ENCODE results near the gene ACP1. TPM values are rescaled to one million over a fixed set of nuclear protein-coding genes. Genes with fewer than 3 reads are reported as not detected.

ACP1 gene
- total RNA-seq, 1 experiment from 2014 or later: 132 TPM

DNA sequence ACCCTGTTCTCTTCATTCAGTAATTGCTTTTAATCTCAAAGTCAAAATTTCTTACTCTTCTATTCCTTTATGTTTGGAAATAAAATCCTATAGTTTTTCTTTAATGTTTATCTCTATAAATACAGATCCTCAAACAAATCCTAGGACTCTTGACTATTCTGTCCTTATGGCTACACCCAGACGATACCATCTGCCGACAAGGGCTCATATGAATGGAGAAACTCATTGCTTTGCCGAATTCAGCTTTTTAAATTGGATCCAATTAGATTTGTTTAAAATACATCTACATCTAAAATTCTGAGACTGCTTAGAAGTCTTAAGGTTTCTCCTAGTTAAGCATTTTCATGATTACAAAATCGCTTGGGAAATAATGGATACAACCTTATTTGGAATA, 14.2 kb downstream of the ACP1 start:
- H3K9me3 Mint-ChIP-seq (ENCODE audit: unreplicated experiment): no peaks in the 10 kb centered on the region

DNA sequence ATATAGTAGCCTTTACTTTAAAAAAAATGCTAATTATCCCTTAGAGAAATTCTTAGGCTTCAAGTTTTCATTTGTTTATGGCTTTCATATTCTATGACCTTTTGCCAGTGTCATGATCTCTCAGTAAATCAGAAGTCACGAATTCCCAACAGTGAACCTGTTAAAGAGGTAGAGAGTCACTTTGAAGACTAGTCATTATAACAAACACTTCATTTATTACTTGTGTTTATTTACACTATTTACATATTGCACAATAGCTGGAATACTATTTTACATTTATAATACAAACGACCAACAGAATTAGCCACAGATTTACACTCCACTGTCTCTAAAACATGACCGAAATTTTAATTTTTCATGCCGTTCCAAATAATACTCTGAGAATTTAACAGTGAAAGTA, 14.6 kb downstream of the ACP1 start:
- Mint-ChIP-seq H3K4me3 (ENCODE audit: unreplicated experiment) (no peak overlapping the region), H3K27me3 (ENCODE audit: insufficient read depth, unreplicated experiment) (no peaks in the 10 kb centered on the region), H3K4me1 (ENCODE audit: insufficient read depth, unreplicated experiment) (no peaks in the 10 kb centered on the region), H3K9me3 (ENCODE audit: unreplicated experiment) (no peaks in the 10 kb centered on the region), H3K27ac (ENCODE audit: low read depth, unreplicated experiment) (no peak overlapping the region), H3K36me3 (ENCODE audit: insufficient read depth, unreplicated experiment) (peaks cover 70% of the 10 kb centered on the region)
- CTCF ChIA-PET: no interaction called here
- POLR2A ChIA-PET: no interaction called here
- TF ChIP-seq, protein P1, sequence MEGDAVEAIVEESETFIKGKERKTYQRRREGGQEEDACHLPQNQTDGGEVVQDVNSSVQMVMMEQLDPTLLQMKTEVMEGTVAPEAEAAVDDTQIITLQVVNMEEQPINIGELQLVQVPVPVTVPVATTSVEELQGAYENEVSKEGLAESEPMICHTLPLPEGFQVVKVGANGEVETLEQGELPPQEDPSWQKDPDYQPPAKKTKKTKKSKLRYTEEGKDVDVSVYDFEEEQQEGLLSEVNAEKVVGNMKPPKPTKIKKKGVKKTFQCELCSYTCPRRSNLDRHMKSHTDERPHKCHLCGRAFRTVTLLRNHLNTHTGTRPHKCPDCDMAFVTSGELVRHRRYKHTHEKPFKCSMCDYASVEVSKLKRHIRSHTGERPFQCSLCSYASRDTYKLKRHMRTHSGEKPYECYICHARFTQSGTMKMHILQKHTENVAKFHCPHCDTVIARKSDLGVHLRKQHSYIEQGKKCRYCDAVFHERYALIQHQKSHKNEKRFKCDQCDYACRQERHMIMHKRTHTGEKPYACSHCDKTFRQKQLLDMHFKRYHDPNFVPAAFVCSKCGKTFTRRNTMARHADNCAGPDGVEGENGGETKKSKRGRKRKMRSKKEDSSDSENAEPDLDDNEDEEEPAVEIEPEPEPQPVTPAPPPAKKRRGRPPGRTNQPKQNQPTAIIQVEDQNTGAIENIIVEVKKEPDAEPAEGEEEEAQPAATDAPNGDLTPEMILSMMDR (IDR thresholded peaks at IDR 0.05; ENCODE audit: unreplicated experiment): no peak
- intact Hi-C loops (cut with micrococcal nuclease): no loop called here
- DNase-seq (ENCODE audit: unreplicated experiment): no peak
- BruUV-seq (replicated peaks): no TSS peak

More for the DNA sequence above, 14.2 kb downstream of the ACP1 start:
- H3K36me3 Mint-ChIP-seq (ENCODE audit: insufficient read depth, unreplicated experiment): peaks cover 75% of the 10 kb centered on the region
- H3K4me3 Mint-ChIP-seq (ENCODE audit: unreplicated experiment): no peak overlapping the region
- POLR2A ChIA-PET: no interaction called here
- no peaks in the 10 kb centered on the region for H3K4me1 Mint-ChIP-seq (ENCODE audit: insufficient read depth, unreplicated experiment)
- intact Hi-C loops (cut with micrococcal nuclease): no loop called here
- no peak for DNase-seq (ENCODE audit: unreplicated experiment)
- BruUV-seq (replicated peaks): no TSS peak
- TF ChIP-seq, protein P1 (IDR thresholded peaks at IDR 0.05; ENCODE audit: unreplicated experiment): no peak
- CTCF ChIA-PET: no interaction called here
- no peaks in the 10 kb centered on the region for H3K27me3 Mint-ChIP-seq (ENCODE audit: insufficient read depth, unreplicated experiment)
- H3K27ac Mint-ChIP-seq (ENCODE audit: low read depth, unreplicated experiment): no peak overlapping the region

DNA sequence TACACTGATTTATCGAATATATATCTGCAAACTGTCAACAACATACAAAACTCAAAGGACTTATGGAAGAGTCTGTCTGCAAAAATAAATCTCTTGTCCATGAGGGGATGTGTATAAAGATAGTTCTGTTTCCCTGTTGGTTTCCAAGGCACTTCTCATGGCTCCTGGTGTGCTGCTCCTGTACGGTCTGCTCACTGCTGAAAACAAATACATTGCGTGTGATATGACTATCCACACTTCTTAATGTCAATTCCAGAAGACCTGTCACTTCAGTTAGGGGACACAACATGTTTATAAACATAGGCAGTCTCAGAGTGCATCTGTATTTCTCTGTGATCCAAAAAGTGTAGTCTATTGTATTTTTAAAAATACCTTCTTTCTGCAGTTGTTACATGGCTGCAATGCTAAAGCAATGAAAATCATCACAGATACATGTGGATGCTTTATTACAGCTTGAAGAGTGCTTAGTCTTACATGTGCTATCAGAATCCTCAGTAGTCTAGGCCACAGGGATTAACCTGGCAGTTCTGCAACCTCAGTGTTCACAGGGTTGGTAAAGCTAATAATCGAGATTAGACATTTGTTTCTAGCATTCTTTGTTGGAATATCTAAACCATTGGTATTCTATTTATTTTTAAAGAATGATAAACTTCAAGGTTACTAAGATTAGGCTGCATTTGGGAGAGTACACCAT, 15.4 kb downstream of the ACP1 start:
- no peak for DNase-seq (ENCODE audit: unreplicated experiment)
- H3K27me3 Mint-ChIP-seq (ENCODE audit: insufficient read depth, unreplicated experiment): no peaks in the 10 kb centered on the region
- TF ChIP-seq, protein P1 (IDR thresholded peaks at IDR 0.05; ENCODE audit: unreplicated experiment): no peak
- BruUV-seq (replicated peaks): no TSS peak
- H3K9me3 Mint-ChIP-seq (ENCODE audit: unreplicated experiment): no peaks in the 10 kb centered on the region
- H3K27ac Mint-ChIP-seq (ENCODE audit: low read depth, unreplicated experiment): no peak overlapping the region
- H3K4me3 Mint-ChIP-seq (ENCODE audit: unreplicated experiment): no peak overlapping the region
- ChIA-PET POLR2A (no interaction called here), CTCF (interaction anchor here (0.7 kb wide), 1 partner anchor 24 kb away, joined by 3 read pairs; no protein-coding TSS in a partner anchor)
- H3K36me3 Mint-ChIP-seq (ENCODE audit: insufficient read depth, unreplicated experiment): peaks cover 63% of the 10 kb centered on the region
- peaks cover 4% of the 10 kb centered on the region for H3K4me1 Mint-ChIP-seq (ENCODE audit: insufficient read depth, unreplicated experiment)
- intact Hi-C loops (cut with micrococcal nuclease): no loop called here

DNA sequence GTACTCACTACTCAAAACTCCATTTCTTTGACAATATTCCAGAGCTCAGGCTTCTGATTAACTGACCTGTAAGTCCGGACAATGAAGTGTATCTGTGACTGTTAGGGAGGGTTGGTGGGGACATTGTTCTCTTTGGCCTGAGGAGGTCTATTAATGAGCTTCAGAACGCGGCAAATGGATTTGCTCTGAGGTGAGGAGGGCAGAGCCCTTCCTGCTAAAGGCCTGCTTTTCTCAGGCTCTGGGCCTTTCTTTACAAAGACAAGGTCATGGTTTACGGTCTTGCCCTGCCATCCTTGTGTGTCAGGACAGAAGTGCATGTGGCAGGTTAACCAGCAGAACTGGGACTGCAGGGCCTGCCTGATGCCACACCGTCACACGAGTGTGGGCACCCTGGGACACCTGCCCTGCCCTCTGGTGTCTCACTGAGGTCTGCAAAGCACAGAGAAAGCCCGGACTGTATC, 15.9 kb downstream of the ACP1 start:
- TF ChIP-seq, protein P1 (IDR thresholded peaks at IDR 0.05; ENCODE audit: unreplicated experiment): no peak
- no TSS peak for BruUV-seq (replicated peaks)
- Mint-ChIP-seq H3K27ac (ENCODE audit: low read depth, unreplicated experiment) (no peak overlapping the region), H3K36me3 (ENCODE audit: insufficient read depth, unreplicated experiment) (peaks cover 57% of the 10 kb centered on the region), H3K9me3 (ENCODE audit: unreplicated experiment) (no peaks in the 10 kb centered on the region), H3K4me1 (ENCODE audit: insufficient read depth, unreplicated experiment) (peaks cover 10% of the 10 kb centered on the region), H3K27me3 (ENCODE audit: insufficient read depth, unreplicated experiment) (no peaks in the 10 kb centered on the region), H3K4me3 (ENCODE audit: unreplicated experiment) (no peak overlapping the region)
- intact Hi-C loops (cut with micrococcal nuclease): no loop called here
- ChIA-PET POLR2A (interaction anchor here (0.5 kb wide), 1 partner anchor 113 kb away, joined by 3 read pairs; no protein-coding TSS in a partner anchor), CTCF (interaction anchor here (0.7 kb wide), 1 partner anchor 24 kb away, joined by 3 read pairs; no protein-coding TSS in a partner anchor)
- no peak for DNase-seq (ENCODE audit: unreplicated experiment)
